Smooth muscle cell (in vitro differentiated cells): ENCODE data around the gene UGCG. TPM values are rescaled to one million over a fixed set of nuclear protein-coding genes. Genes with fewer than 3 reads are reported as not detected.
"Not testable (repeated sequence)": the region's sequence is repeated elsewhere in the genome, so short reads cannot be mapped to it uniquely, and the experiment has no call there.

Experiments
- DNase-seq: peaks from one replicate; lab custom pipeline; 2025; ENCODE audit not compliant: unreplicated experiment; lab: John Stamatoyannopoulos, UW
- H2AFZ ChIP-seq: fragments of 200-600 bp; sonication (generic); 2 replicates; pipeline ENCODE4 v1.6.0; 2016; ENCODE audit warnings: antibody characterized with exemption, low read depth, mild to moderate bottlenecking
- H3F3A ChIP-seq: fragments of 200-600 bp; sonication (generic); 2 replicates; pipeline ENCODE4 v1.6.0; 2017; ENCODE audit warnings: antibody characterized with exemption, low read depth
- H3K27ac ChIP-seq: fragments of 200-600 bp; sonication (generic); 2 replicates; pipeline ENCODE4 v1.5.1; 2016; ENCODE audit warnings: low read depth, mild to moderate bottlenecking
- H3K27me3 ChIP-seq: fragments of 200-600 bp; sonication (generic); 2 replicates; pipeline ENCODE4 v1.6.1; 2016; ENCODE audit warnings: low read depth, mild to moderate bottlenecking
- H3K36me3 ChIP-seq: fragments of 200-600 bp; sonication (generic); 2 replicates; pipeline ENCODE4 v1.5.1; 2016; ENCODE audit warnings: low read depth
- H3K4me1 ChIP-seq: fragments of 200-600 bp; sonication (generic); 2 replicates; pipeline ENCODE4 v1.5.1; 2016; ENCODE audit warnings: low read depth
- H3K4me2 ChIP-seq: fragments of 200-600 bp; sonication (generic); 2 replicates; pipeline ENCODE4 v1.6.0; 2016; ENCODE audit warnings: mild to moderate bottlenecking
- H3K4me3 ChIP-seq: fragments of 200-600 bp; sonication (generic); 2 replicates; pipeline ENCODE4 v1.5.1; 2016; ENCODE audit warnings: mild to moderate bottlenecking
- H3K79me2 ChIP-seq: fragments of 200-600 bp; sonication (generic); 2 replicates; pipeline ENCODE4 v1.6.0; 2016; ENCODE audit warnings: low read depth, mild to moderate bottlenecking
- H3K9ac ChIP-seq: fragments of 200-600 bp; sonication (generic); 2 replicates; pipeline ENCODE4 v1.6.0; 2016; ENCODE audit warnings: low read depth
- H3K9me3 ChIP-seq: fragments of 200-600 bp; sonication (generic); replicated peaks from 2 replicates; pipeline ENCODE4 v1.5.1; 2016; ENCODE audit warnings: low read depth
- H4K20me1 ChIP-seq: fragments of 200-600 bp; sonication (generic); 2 replicates; pipeline ENCODE4 v1.6.0; 2016; ENCODE audit warnings: low read depth
- CTCF ChIP-seq: fragments of 200-600 bp; sonication (generic); IDR thresholded peaks from 2 replicates; pipeline ENCODE4 v1.5.1; 2017; ENCODE audit warnings: borderline replicate concordance, mild to moderate bottlenecking, antibody characterized with exemption; ENCODE audit not compliant: insufficient read depth, poor library complexity, severe bottlenecking
- WGBS: methylation state at CpG from one replicate; pipeline ENCODE4 v1.1.7; 2016; ENCODE audit warnings: low lambda C conversion rate; 5-methylcytosine and 5-hydroxymethylcytosine counted together
- polyA plus RNA-seq: library from polyadenylated mRNA; unstranded; fragments of >200 nt; fragmentation: Nextera tagmentation; extraction: Ambion mirVana; gene quantifications from 2 replicates; pipeline ENCODE4 v1.2.1, GENCODE V29; 2016
- total RNA-seq: library from RNA; depleted of rRNA; stranded (reverse); fragments of >200 nt; gene quantifications from 2 replicates; pipeline ENCODE4 v1.2.3, GENCODE V29; 2014

UGCG gene
- total and polyA plus RNA-seq, 2 experiments from 2014 or later = 21.3 to 34.0 TPM

GRCh38 chr9:111902391-111903139 is 6.0 kb downstream of the UGCG start:
- TF ChIP-seq CTCF = no peak
- H3K36me3 ChIP-seq = no peaks in the 10 kb centered on the region
- no peak overlapping the region for H3K27ac ChIP-seq
- H3K27me3 ChIP-seq = no peaks in the 10 kb centered on the region
- H3K9me3 ChIP-seq = no peaks in the 10 kb centered on the region
- H3K79me2 ChIP-seq = peaks cover 100% of the 10 kb centered on the region
- WGBS = 94% methylated on average over 8 of the region's 8 CpGs
- H4K20me1 ChIP-seq = peaks cover 100% of the 10 kb centered on the region
- H3K4me2 ChIP-seq = no peak overlapping the region
- H3K4me3 ChIP-seq = no peak overlapping the region
- no peak for DNase-seq
- no peak overlapping the region for H2AFZ ChIP-seq
- H3K9ac ChIP-seq = no peak overlapping the region
- H3F3A ChIP-seq = no peaks in the 10 kb centered on the region
- H3K4me1 ChIP-seq = peaks cover 17% of the 10 kb centered on the region

- Histone ChIP-seq H3K4me1 (peaks cover 13% of the 10 kb centered on the region), H4K20me1 (peaks cover 100% of the 10 kb centered on the region), H3K79me2 (peaks cover 100% of the 10 kb centered on the region)
- not testable (repeated sequence) for H3K36me3 ChIP-seq, H3K9ac ChIP-seq, H3K4me2 ChIP-seq, H3K27me3 ChIP-seq, H3K9me3 ChIP-seq, H3F3A ChIP-seq, H2AFZ ChIP-seq, H3K4me3 ChIP-seq, H3K27ac ChIP-seq, DNase-seq
- 92% methylated on average over 8 of the region's 8 CpGs for WGBS
Observed at GRCh38 chr9:111903535-111903934, 6.9 kb downstream of the UGCG start.

GRCh38 chr9:111904026-111904425 is 7.4 kb downstream of the UGCG start:
- WGBS = 61% methylated on average over 2 of the region's 2 CpGs
- Histone ChIP-seq H3K36me3 (no peaks in the 10 kb centered on the region), H3K9ac (no peak overlapping the region), H3K79me2 (peaks cover 100% of the 10 kb centered on the region), H2AFZ (no peak overlapping the region), H4K20me1 (peaks cover 100% of the 10 kb centered on the region), H3K9me3 (no peaks in the 10 kb centered on the region), H3K27ac (no peak overlapping the region), H3K4me3 (no peak overlapping the region), H3K27me3 (no peaks in the 10 kb centered on the region), H3K4me1 (peaks cover 8% of the 10 kb centered on the region), H3F3A (no peaks in the 10 kb centered on the region), H3K4me2 (no peak overlapping the region)
- TF ChIP-seq CTCF = no peak
- no peak for DNase-seq

DNA sequence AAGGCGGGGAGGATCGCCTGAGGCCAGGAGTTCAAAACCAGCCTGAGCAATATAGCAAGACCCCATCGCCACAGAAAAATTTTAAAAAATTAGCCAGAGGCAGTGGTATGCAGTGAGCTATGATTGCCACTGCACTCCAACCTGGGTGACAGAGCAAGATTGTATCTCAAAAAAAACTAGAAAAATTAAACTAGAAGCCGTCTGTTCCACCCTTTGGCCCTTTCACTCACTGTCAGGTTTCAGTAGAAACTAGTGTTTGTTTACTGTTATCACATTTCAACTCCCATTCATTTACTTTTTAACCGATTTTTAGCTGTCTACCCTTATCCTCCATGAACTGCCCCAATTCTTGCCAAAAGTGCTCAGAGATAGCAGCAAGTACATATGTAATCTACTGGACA is 8.3 kb downstream of the UGCG start:
- WGBS = 92% methylated on average over 5 of the region's 5 CpGs
- H2AFZ ChIP-seq = no peak overlapping the region
- H3F3A ChIP-seq = no peaks in the 10 kb centered on the region
- no peaks in the 10 kb centered on the region for H3K27me3 ChIP-seq
- peaks cover 100% of the 10 kb centered on the region for H3K79me2 ChIP-seq
- no peak for TF ChIP-seq CTCF
- H3K27ac ChIP-seq = no peak overlapping the region
- no peak overlapping the region for H3K4me3 ChIP-seq
- H3K4me1 ChIP-seq = no peaks in the 10 kb centered on the region
- H3K4me2 ChIP-seq = no peak overlapping the region
- no peak for DNase-seq
- H4K20me1 ChIP-seq = peaks cover 100% of the 10 kb centered on the region
- no peaks in the 10 kb centered on the region for H3K36me3 ChIP-seq
- no peak overlapping the region for H3K9ac ChIP-seq
- H3K9me3 ChIP-seq = no peaks in the 10 kb centered on the region
